ENCODE results near the gene LDHAL6B.
A peak's percentile ranks its signal among the peaks of the same experiment; 100 is the strongest.

GRCh38 chr15:59174835-59175831, 31.5 kb upstream of the LDHAL6B start:
- TF ChIP-seq CTCF (IDR thresholded peaks at IDR 0.05; ENCODE audit: insufficient read depth, low read depth, low read length) (peak; percentile 70), EZH2 (IDR thresholded peaks at IDR 0.05; ENCODE audit: insufficient read depth, low read length) (no peak)
